IPS DF 4.7 (cell line): ENCODE data around the gene MPPED2.

Experiments
- DNase-seq: peaks from one replicate; pipeline ENCODE4 v3.0.0-alpha.2; 2013; ENCODE audit warnings: low spot score; ENCODE audit errors: extremely low read depth

The MPPED2 gene

GRCh38 chr11:30533445-30533947 is 52.7 kb downstream of the MPPED2 start:
- DNase-seq, result no peak

- DNase-seq, result no peak
These were observed 58.6 kb downstream of the MPPED2 start for GRCh38 chr11:30527566-30527965.

DNA sequence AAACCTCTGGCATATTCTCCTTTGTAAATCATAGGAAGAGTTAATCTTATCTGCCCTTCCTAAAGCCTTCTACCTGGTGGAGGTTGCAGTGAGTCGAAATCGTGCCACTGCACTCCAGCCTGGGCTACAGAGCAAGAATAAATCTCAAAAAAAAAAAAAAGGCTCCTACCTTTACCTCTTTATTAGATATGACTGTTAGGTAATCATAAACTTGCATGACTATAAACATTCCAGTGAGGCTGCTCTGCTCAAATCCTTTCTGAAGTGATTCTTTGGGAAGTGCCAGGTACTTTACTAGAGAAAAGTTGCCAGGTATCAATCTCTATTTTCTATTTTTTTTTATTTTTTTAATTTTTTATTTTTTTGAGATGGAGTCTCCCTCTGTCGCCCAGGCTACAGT is 59.6 kb downstream of the MPPED2 start:
- no peak for DNase-seq

GRCh38 chr11:30522536-30523243 is 63.5 kb downstream of the MPPED2 start:
- no peak for DNase-seq

GRCh38 chr11:30521297-30522071 is 64.7 kb downstream of the MPPED2 start:
- no peak for DNase-seq

DNA sequence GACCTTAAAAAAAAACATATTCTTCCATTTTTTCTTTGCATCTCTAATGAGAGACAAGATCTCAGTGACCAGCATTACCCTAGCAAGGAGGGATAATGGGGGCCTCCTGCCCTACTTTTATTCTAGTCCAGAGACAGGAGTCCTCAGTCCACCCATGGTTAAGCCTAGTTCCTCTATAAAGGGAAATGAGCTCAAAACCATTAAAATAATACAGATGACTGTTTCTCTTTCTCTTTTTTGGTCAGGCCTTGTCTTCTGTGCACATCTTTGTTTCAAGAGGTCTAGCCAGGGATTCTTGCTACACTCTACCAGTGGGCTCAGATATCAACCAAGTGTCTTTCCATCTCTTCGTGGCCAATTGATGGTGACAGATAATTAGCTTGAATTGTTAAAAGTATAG is 73.1 kb downstream of the MPPED2 start:
- no peak for DNase-seq

DNA sequence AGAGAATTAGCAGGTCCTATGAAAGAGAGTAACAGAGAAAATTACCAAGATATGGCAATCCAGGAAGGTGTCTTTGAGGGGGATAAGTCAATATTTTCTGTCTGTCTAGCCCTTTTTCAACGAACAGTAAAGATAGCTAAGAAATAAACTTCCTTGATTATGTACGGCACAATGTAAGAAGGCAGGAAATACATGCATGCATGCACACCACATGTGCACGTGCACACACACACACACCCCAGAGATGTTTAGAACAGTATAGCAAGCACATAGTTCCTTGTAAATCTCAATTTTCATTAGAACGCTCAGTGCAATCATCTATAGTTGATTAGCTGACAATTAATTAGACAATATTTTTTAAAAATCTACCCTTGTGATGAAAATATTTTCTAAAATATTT is 74.7 kb downstream of the MPPED2 start:
- DNase-seq, result no peak

GRCh38 chr11:30510750-30511149 is 75.4 kb downstream of the MPPED2 start:
- no peak for DNase-seq

DNA sequence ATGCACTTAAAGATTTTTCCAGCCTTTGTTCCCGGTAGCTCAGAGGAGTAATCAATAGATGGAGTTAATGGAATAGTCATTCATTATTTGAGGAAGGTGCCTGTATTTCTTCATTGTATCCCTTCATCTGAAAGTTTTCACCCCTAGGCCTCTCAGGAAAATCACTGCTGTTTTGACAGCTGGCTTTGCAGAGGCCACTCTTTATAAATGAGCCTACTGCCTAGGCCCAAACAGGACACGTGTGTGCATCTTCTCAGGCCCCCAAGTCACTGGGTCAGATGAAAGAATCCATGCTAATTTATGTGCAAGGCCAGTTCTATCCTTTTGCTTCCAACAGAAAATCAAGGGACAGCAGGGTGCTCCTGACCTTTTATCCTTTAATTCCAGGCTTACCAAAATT is 76.8 kb downstream of the MPPED2 start:
- no peak for DNase-seq

DNA sequence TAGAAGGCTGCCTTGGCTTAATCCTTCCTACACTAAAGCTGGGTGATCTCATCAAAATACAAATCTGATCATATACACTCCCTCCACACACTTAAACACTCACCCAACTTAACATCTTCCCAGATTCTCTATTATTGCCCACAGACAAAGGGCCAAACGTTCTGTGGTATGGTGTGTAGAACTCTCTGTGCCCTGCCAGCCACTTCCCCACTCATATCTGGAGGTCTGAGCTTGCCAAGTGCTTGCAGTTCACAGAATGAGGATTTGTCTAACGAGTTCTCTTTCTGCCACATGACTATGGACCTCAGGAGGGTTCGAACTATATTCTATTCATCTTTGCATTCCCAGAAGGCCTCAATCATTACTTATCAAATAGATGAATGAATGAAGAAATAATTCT is 77.6 kb downstream of the MPPED2 start:
- no peak for DNase-seq

DNA sequence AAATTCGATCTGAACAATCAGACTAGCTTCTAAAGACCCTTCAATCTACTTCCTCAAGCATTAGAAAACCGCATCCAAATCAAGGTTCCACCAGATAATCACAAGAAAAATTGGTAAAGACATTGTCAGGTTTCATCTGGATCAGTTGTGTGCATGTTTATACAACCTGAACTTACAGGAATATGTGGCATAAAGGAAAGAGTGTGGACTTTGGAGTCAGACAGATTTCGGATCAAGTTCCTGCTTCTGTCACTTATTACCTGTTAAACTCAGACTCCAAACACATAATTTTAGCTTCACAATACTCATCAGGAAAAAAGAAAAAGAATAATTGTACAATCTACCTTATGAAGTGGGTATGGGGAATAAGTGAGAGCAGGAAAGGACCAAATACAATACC is 80.5 kb downstream of the MPPED2 start:
- DNase-seq, result no peak

GRCh38 chr11:30504468-30504867 is 81.7 kb downstream of the MPPED2 start:
- no peak for DNase-seq

DNA sequence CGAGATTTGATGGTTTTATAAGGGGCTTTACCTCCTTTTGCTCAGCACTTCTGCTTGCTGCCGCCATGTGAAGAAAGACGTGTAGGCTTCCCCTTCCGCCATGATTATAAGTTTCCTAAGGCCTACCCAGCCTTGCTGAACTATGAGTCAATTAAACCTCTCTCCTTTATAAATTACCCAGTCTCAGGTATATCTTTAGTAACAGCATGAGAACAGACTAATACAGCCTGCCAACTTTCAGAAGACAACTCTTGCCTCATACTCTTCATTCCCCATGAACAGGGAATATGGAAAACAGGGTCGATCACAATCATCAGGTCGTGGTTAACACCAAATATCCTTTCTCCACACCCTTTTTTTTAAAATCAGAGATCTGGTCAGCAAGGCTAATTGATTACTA is 83.0 kb downstream of the MPPED2 start:
- DNase-seq, result no peak

DNA sequence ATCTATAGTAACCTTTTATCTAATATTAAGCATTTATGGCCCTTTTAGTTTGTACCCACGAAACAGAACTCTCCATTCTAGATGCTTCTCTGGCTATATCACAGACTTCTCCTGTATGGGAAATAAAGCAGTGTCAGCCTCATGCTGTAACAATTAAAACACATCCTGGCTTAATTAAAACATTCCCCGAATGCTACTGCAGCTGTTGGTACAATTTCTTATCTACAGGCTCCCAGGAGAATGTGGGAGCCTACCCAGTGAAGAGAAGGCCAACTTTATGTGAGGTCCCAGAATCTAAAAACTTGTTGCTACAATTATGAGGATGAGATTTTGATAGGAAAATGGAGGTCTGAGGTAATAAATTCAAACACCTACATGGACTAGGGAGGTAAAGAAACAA is 83.8 kb downstream of the MPPED2 start:
- DNase-seq, result no peak

- DNase-seq, result no peak
These were observed 84.4 kb downstream of the MPPED2 start for GRCh38 chr11:30501744-30502143.

DNA sequence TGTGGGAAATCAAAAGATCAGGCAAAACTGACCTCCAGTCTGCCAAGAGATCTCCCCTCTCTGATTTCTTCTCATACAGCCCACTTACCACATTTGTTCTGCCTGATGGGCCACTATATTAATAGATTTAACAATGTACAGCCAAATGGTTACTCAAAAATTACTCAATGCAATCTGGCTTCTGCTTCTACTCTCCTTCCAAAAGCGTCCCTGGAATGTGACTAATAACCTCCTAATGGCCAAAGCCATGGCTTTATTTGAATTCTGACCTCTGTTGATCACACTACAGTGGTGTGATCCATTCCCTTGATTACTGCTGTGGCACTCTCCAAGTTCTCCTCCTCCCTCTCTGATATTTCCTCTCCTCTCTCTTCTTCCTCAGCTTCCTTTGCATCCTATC is 86.2 kb downstream of the MPPED2 start:
- no peak for DNase-seq

- no peak for DNase-seq
These were observed 88.6 kb downstream of the MPPED2 start for GRCh38 chr11:30497600-30497999.

DNA sequence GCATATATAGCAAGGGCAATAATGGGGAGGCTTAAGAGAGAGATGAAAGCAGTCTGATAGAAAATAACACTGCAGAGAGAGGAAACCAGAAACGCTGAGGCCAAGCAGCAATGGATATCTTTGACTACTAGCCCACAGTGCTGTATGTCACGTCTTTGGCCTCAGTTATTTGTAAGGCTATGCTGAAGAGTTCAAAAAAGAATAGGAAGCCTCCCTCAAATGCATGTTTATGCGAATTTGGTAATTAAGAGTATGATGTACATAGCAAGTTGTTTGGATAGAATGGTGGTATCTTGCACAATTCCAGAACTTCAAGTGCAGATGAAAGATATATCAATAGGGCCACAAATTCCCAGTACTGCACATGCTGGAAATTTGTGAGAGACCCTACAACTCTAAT is 89.2 kb downstream of the MPPED2 start:
- DNase-seq, result no peak

GRCh38 chr11:30495437-30495836 is 90.7 kb downstream of the MPPED2 start:
- no peak for DNase-seq

GRCh38 chr11:30489511-30489910 is 96.6 kb downstream of the MPPED2 start:
- DNase-seq, result no peak

DNA sequence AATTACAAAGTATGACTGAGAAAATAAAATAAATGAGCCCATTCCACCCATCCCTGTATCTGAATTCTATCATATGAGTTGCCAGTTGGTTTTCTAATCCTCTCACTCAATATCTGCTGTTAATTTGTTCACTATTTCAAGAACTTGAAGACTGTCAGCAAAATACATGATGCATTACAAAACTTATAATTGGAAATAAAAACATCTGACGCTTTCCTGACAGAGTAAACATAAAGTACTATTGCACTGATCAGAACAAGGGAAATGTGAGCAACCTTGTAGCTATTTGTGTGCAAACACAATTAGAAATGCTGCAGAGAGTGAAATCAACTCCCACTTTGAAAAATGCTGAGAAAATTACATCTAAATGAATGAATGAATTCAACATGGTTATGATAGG is 97.1 kb downstream of the MPPED2 start:
- no peak for DNase-seq

DNA sequence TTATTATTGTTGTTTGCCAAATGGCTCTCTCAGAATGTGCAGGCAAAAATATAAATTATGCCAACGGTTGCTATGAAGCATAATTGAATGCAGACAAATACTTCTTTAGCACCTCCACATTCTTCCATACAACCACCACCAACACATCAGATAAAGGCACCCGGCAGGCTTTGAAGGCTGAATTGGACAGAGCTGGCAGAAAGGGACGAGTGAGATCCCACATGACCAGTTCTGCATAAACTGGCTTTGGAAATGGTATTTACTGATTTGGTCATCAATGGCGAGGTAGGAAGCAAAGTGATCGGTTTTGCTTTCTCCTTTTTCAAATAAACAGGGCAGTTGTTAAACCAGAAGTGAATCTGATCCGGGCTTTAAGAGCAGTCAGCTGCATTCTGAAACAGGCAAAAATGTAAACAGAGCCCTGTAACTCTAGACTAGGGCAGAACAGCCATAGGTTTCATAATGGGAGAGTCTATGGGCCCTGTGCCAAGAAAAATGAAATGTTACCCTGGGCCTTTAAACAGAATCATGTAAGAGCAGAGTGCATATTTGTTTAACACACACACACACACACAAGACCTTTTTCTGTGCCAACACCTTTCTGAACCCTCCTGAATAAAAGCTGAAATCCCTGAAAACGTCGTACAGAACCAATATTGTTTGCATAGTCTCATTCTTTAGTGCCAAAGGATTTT is 97.7 kb downstream of the MPPED2 start:
- no peak for DNase-seq
